HepG2 (cell line): ENCODE results near the gene ZDBF2. TPM values are rescaled to one million over a fixed set of nuclear protein-coding genes. Genes with fewer than 3 reads are reported as not detected.

Experiments
- BORCS8-MEF2B ChIP-seq: sonication (generic); formaldehyde crosslinking; IDR thresholded peaks from 2 replicates; pipeline ENCODE4 v1.8.0; 2022; ENCODE audit warnings: mild to moderate bottlenecking, missing genetic modification reagents
- CEBPB ChIP-seq: IDR thresholded peaks from 2 replicates; pipeline ENCODE4 v1.6.1; 2011; ENCODE audit warnings: low read depth, low read length, improper control_type of control experiment, borderline replicate concordance
- CENPX ChIP-seq: sonication (generic); formaldehyde crosslinking; IDR thresholded peaks from 2 replicates; pipeline ENCODE4 v1.9.0; 2021; ENCODE audit warnings: mild to moderate bottlenecking, missing genetic modification reagents, moderate library complexity
- DNMT3B ChIP-seq: conservative IDR thresholded peaks from 2 replicates; pipeline ENCODE4 v1.6.1; 2016; ENCODE audit warnings: missing biosample characterization, control low read depth
- FOXP1 ChIP-seq, 2 experiments: fragments of 450-650 bp in 1 of 2; IDR thresholded peaks; 2 replicates each; pipeline ENCODE4 v1.6.1; 2017 to 2018; ENCODE audit warnings: antibody characterized with exemption in 1 of 2
- SIN3A ChIP-seq: IDR thresholded peaks from 2 replicates; pipeline ENCODE4 v1.6.1; 2011; ENCODE audit warnings: low read depth, mild to moderate bottlenecking, control low read depth, low read length, borderline replicate concordance
- SP140L ChIP-seq: sonication (generic); formaldehyde crosslinking; IDR thresholded peaks from 2 replicates; pipeline ENCODE4 v1.4.0; 2020; ENCODE audit warnings: missing genetic modification reagents, borderline replicate concordance
- ZNF564 ChIP-seq: sonication (generic); formaldehyde crosslinking; IDR thresholded peaks from 2 replicates; pipeline ENCODE4 v1.8.1; 2023; ENCODE audit warnings: mild to moderate bottlenecking, missing genetic modification reagents
- ZNF616 ChIP-seq: sonication (generic); formaldehyde crosslinking; IDR thresholded peaks from 2 replicates; pipeline ENCODE4 v1.5.0; 2020; ENCODE audit warnings: low read depth, mild to moderate bottlenecking, missing genetic modification reagents
- polyA plus RNA-seq, 8 experiments: library from polyadenylated mRNA; depleted of rRNA in 3 of 8; stranded (reverse) in 7 of 8; unstranded in 1 of 8; fragments of >200 nt; fragmentation: Illumina TruSeq in 4 of 8; extraction: Trizol in 4 of 8; gene quantifications; 2 replicates each; pipeline versions ENCODE4 v1.2.1 to v1.2.3, GENCODE V29; 2011 to 2016; ENCODE audit warnings: low read depth in 4 of 8, missing spikeins in 1 of 8, mixed read lengths in 1 of 8; ENCODE audit not compliant: insufficient read depth in 1 of 8
- total RNA-seq, 5 experiments: library from RNA; depleted of rRNA; stranded (reverse); fragments of >200 nt; fragmentation: Illumina TruSeq; extraction: Trizol; gene quantifications; 2 replicates each; pipeline ENCODE4 v1.2.3, GENCODE V29; 2016; ENCODE audit warnings: low read depth in 1 of 5
- TF ChIP-seq, protein P1 (sequence below): sonication (generic); formaldehyde crosslinking; IDR thresholded peaks from 2 replicates; pipeline ENCODE4 v1.5.0; 2020; ENCODE audit warnings: missing genetic modification reagents
- TF ChIP-seq, protein P2 (sequence below): sonication (generic); formaldehyde crosslinking; IDR thresholded peaks from 2 replicates; pipeline ENCODE4 v1.9.0; 2022; ENCODE audit warnings: low read depth, missing genetic modification reagents
- TF ChIP-seq, protein P3 (sequence below): sonication (generic); formaldehyde crosslinking; IDR thresholded peaks from 2 replicates; pipeline ENCODE4 v1.4.0; 2020; ENCODE audit warnings: mild to moderate bottlenecking, missing genetic modification reagents, borderline replicate concordance
- TF ChIP-seq, protein P4 (sequence below): sonication (generic); formaldehyde crosslinking; IDR thresholded peaks from 2 replicates; pipeline ENCODE4 v1.5.0; 2020; ENCODE audit warnings: mild to moderate bottlenecking, missing genetic modification reagents, borderline replicate concordance
- TF ChIP-seq, protein P5 (sequence below): sonication (generic); formaldehyde crosslinking; IDR thresholded peaks from 2 replicates; pipeline ENCODE4 v1.8.1; 2023; ENCODE audit warnings: mild to moderate bottlenecking, missing genetic modification reagents

Gene ZDBF2
- total and polyA plus RNA-seq, 2 of the 13 experiments (the other 11 are each of a cell fraction or from before 2014, with no cell fraction given), result 1.5 to 2.0 TPM

DNA sequence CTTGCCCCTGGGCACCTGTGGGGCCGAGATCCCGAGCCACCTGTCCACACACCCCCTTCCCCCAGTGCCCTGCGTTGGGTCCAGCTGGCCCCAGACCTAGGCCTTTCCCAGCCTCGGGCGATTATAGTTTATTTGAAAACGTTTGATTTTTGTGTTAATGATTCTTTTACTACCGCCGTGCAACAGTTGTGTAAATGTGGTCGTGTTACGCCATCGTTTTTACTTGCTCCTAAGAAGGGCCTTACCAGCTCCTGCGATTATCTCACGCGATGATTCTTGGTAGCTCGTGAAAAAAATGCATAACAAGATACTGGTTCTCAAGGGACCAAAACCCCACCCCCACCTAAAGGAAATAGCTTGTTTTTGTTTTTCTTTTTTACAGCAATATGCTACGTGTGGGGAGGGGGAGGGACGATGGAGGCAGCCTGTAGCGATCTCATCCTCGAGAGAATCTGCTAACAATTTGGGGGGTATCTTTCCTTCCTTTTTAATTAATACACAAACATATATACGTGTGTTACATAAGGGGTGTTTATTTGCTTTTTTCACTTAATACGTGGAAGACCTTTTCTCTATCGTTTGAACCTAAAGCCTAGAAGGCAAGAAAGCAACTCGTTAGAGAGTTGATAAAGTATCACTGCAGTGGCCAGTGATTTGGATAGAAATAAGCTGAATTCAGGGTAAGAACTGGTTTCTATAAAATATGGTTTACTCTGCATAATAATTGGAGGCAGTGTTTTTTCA, 1.0 kb downstream of the ZDBF2 start (continued):
- no peak for TF ChIP-seq CENPX (CRISPR knock-in tag)
- TF ChIP-seq, protein P1, sequence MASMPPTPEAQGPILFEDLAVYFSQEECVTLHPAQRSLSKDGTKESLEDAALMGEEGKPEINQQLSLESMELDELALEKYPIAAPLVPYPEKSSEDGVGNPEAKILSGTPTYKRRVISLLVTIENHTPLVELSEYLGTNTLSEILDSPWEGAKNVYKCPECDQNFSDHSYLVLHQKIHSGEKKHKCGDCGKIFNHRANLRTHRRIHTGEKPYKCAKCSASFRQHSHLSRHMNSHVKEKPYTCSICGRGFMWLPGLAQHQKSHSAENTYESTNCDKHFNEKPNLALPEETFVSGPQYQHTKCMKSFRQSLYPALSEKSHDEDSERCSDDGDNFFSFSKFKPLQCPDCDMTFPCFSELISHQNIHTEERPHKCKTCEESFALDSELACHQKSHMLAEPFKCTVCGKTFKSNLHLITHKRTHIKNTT, result no peak
- TF ChIP-seq CEBPB, result peak; percentile 12; the same call in 1 of the 2 replicates
- TF ChIP-seq FOXP1 (IDR thresholded peaks at IDR 0.05), result no peak
- TF ChIP-seq FOXP1 (CRISPR knock-in tag; IDR thresholded peaks at IDR 0.05), result no peak
- TF ChIP-seq, protein P2, sequence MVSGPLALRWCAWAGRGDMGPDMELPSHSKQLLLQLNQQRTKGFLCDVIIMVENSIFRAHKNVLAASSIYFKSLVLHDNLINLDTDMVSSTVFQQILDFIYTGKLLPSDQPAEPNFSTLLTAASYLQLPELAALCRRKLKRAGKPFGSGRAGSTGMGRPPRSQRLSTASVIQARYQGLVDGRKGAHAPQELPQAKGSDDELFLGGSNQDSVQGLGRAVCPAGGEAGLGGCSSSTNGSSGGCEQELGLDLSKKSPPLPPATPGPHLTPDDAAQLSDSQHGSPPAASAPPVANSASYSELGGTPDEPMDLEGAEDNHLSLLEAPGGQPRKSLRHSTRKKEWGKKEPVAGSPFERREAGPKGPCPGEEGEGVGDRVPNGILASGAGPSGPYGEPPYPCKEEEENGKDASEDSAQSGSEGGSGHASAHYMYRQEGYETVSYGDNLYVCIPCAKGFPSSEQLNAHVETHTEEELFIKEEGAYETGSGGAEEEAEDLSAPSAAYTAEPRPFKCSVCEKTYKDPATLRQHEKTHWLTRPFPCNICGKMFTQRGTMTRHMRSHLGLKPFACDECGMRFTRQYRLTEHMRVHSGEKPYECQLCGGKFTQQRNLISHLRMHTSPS (CRISPR knock-in tag), result no peak
- no peak for TF ChIP-seq SP140L (CRISPR knock-in tag)
- TF ChIP-seq DNMT3B (CRISPR knock-in tag), result no peak
- TF ChIP-seq, protein P3, sequence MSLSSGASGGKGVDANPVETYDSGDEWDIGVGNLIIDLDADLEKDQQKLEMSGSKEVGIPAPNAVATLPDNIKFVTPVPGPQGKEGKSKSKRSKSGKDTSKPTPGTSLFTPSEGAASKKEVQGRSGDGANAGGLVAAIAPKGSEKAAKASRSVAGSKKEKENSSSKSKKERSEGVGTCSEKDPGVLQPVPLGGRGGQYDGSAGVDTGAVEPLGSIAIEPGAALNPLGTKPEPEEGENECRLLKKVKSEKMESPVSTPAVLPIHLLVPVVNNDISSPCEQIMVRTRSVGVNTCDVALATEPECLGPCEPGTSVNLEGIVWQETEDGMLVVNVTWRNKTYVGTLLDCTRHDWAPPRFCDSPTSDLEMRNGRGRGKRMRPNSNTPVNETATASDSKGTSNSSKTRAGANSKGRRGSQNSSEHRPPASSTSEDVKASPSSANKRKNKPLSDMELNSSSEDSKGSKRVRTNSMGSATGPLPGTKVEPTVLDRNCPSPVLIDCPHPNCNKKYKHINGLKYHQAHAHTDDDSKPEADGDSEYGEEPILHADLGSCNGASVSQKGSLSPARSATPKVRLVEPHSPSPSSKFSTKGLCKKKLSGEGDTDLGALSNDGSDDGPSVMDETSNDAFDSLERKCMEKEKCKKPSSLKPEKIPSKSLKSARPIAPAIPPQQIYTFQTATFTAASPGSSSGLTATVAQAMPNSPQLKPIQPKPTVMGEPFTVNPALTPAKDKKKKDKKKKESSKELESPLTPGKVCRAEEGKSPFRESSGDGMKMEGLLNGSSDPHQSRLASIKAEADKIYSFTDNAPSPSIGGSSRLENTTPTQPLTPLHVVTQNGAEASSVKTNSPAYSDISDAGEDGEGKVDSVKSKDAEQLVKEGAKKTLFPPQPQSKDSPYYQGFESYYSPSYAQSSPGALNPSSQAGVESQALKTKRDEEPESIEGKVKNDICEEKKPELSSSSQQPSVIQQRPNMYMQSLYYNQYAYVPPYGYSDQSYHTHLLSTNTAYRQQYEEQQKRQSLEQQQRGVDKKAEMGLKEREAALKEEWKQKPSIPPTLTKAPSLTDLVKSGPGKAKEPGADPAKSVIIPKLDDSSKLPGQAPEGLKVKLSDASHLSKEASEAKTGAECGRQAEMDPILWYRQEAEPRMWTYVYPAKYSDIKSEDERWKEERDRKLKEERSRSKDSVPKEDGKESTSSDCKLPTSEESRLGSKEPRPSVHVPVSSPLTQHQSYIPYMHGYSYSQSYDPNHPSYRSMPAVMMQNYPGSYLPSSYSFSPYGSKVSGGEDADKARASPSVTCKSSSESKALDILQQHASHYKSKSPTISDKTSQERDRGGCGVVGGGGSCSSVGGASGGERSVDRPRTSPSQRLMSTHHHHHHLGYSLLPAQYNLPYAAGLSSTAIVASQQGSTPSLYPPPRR, result no peak
- TF ChIP-seq ZNF616 (CRISPR knock-in tag), result no peak
- no peak for TF ChIP-seq ZNF564 (CRISPR knock-in tag)
- 0 out of 2 replicates have a peak, but pooled peaks have one; percentile 21 for TF ChIP-seq SIN3A
- TF ChIP-seq, protein P4, sequence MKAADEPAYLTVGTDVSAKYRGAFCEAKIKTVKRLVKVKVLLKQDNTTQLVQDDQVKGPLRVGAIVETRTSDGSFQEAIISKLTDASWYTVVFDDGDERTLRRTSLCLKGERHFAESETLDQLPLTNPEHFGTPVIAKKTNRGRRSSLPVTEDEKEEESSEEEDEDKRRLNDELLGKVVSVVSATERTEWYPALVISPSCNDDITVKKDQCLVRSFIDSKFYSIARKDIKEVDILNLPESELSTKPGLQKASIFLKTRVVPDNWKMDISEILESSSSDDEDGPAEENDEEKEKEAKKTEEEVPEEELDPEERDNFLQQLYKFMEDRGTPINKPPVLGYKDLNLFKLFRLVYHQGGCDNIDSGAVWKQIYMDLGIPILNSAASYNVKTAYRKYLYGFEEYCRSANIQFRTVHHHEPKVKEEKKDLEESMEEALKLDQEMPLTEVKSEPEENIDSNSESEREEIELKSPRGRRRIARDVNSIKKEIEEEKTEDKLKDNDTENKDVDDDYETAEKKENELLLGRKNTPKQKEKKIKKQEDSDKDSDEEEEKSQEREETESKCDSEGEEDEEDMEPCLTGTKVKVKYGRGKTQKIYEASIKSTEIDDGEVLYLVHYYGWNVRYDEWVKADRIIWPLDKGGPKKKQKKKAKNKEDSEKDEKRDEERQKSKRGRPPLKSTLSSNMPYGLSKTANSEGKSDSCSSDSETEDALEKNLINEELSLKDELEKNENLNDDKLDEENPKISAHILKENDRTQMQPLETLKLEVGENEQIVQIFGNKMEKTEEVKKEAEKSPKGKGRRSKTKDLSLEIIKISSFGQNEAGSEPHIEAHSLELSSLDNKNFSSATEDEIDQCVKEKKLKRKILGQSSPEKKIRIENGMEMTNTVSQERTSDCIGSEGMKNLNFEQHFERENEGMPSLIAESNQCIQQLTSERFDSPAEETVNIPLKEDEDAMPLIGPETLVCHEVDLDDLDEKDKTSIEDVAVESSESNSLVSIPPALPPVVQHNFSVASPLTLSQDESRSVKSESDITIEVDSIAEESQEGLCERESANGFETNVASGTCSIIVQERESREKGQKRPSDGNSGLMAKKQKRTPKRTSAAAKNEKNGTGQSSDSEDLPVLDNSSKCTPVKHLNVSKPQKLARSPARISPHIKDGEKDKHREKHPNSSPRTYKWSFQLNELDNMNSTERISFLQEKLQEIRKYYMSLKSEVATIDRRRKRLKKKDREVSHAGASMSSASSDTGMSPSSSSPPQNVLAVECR (CRISPR knock-in tag), result no peak
- TF ChIP-seq, protein P5, sequence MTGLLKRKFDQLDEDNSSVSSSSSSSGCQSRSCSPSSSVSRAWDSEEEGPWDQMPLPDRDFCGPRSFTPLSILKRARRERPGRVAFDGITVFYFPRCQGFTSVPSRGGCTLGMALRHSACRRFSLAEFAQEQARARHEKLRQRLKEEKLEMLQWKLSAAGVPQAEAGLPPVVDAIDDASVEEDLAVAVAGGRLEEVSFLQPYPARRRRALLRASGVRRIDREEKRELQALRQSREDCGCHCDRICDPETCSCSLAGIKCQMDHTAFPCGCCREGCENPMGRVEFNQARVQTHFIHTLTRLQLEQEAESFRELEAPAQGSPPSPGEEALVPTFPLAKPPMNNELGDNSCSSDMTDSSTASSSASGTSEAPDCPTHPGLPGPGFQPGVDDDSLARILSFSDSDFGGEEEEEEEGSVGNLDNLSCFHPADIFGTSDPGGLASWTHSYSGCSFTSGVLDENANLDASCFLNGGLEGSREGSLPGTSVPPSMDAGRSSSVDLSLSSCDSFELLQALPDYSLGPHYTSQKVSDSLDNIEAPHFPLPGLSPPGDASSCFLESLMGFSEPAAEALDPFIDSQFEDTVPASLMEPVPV (CRISPR knock-in tag), result no peak
- TF ChIP-seq BORCS8-MEF2B, result no peak
